Measurements from ENCODE around the gene CLEC4M.

GRCh38 chr19:7775761-7776160, 12.7 kb downstream of the CLEC4M start:
- TF ChIP-seq CTCF (IDR thresholded peaks at IDR 0.05; ENCODE audit: low read depth, low read length, poor library complexity, severe bottlenecking) = no peak
- TF ChIP-seq EZH2phosphoT487 (IDR thresholded peaks at IDR 0.05; ENCODE audit: borderline replicate concordance, low read length) = no peak

Measured in DOHH2 (cell line).